Liver (tissue), 9 donors: ENCODE data around the gene MRGPRF. TPM values are rescaled to one million over a fixed set of nuclear protein-coding genes. Genes with fewer than 3 reads are reported as not detected.

Experiments
- DNase-seq: peaks from one replicate; pipeline ENCODE4 v3.0.0-alpha.2; 2017; ENCODE audit warnings: low spot score
- H3K27ac ChIP-seq, 2 donors: one replicate each; pipeline ENCODE4 v1.7.0; 2013; ENCODE audit warnings: inconsistent platforms in 2 of 2, low read length in 2 of 2, control low read depth in 1 of 2, low read depth in 1 of 2, mild to moderate bottlenecking in 1 of 2
- H3K27me3 ChIP-seq, 4 donors: one replicate each; pipeline versions ENCODE4 v1.6.1 to v1.7.0; 2013; ENCODE audit warnings: low read length in 3 of 4, inconsistent platforms in 1 of 4, mild to moderate bottlenecking in 1 of 4, moderate library complexity in 1 of 4; ENCODE audit not compliant: control insufficient read depth in 4 of 4, insufficient read depth in 4 of 4
- H3K36me3 ChIP-seq, 4 donors: one replicate each; pipeline versions ENCODE4 v1.6.1 to v1.7.0; 2013; ENCODE audit warnings: low read length in 3 of 4, mild to moderate bottlenecking in 3 of 4, low read depth in 1 of 4, moderate library complexity in 1 of 4; ENCODE audit not compliant: control insufficient read depth in 4 of 4, insufficient read depth in 3 of 4
- H3K4me1 ChIP-seq, 4 donors: one replicate each; pipeline versions ENCODE4 v1.6.1 to v1.7.0; 2013; ENCODE audit warnings: low read length in 3 of 4, mild to moderate bottlenecking in 3 of 4, moderate library complexity in 1 of 4; ENCODE audit not compliant: control insufficient read depth in 4 of 4, insufficient read depth in 4 of 4
- H3K4me3 ChIP-seq, 3 donors: one replicate each; pipeline versions ENCODE4 v1.6.1 to v1.7.0; 2013; ENCODE audit warnings: low read length in 3 of 3, control low read depth in 1 of 3, low read depth in 1 of 3, mild to moderate bottlenecking in 1 of 3
- H3K9ac ChIP-seq, 2 donors: one replicate each; pipeline ENCODE4 v1.7.0; 2013; ENCODE audit warnings: low read length in 2 of 2, mild to moderate bottlenecking in 2 of 2, moderate library complexity in 2 of 2, control low read depth in 1 of 2, low read depth in 1 of 2
- H3K9me3 ChIP-seq, 4 donors: one replicate each; pipeline versions ENCODE4 v1.6.1 to v1.7.0; 2013; ENCODE audit warnings: low read length in 3 of 4; ENCODE audit not compliant: control insufficient read depth in 4 of 4
- ATF3 ChIP-seq: IDR thresholded peaks from 2 replicates; pipeline ENCODE4 v1.6.1; 2016; ENCODE audit warnings: antibody characterized with exemption
- CTCF ChIP-seq: fragments of 150-350 bp; IDR thresholded peaks from 2 replicates; pipeline ENCODE4 v1.5.1; 2017; ENCODE audit warnings: improper control_type of control experiment, low read depth, low read length; ENCODE audit not compliant: missing input control
- EGR1 ChIP-seq, 2 donors: IDR thresholded peaks; 2 replicates each; pipeline ENCODE4 v1.6.1; 2016 to 2018; ENCODE audit warnings: antibody characterized with exemption in 2 of 2, low read depth in 2 of 2
- FOXA1 ChIP-seq: IDR thresholded peaks from 2 replicates; pipeline ENCODE4 v1.6.1; 2016; ENCODE audit warnings: antibody characterized with exemption
- FOXA2 ChIP-seq: IDR thresholded peaks from 2 replicates; pipeline ENCODE4 v1.6.1; 2016; ENCODE audit warnings: antibody characterized with exemption
- GABPA ChIP-seq, 2 donors: IDR thresholded peaks in 1 of 2; conservative IDR thresholded peaks in 1 of 2; 2 replicates each; pipeline ENCODE4 v1.6.1; 2016; ENCODE audit warnings: antibody characterized with exemption in 2 of 2, mild to moderate bottlenecking in 1 of 2, moderate library complexity in 1 of 2
- HNF4G ChIP-seq: IDR thresholded peaks from 2 replicates; pipeline ENCODE4 v1.6.1; 2016; ENCODE audit warnings: antibody characterized with exemption
- JUND ChIP-seq, 2 donors: IDR thresholded peaks; 2 replicates each; pipeline ENCODE4 v1.6.1; 2016; ENCODE audit warnings: antibody characterized with exemption in 2 of 2
- MAX ChIP-seq: IDR thresholded peaks from 2 replicates; pipeline ENCODE4 v1.6.1; 2016; ENCODE audit warnings: antibody characterized with exemption
- NR2F2 ChIP-seq: IDR thresholded peaks from 2 replicates; pipeline ENCODE4 v1.6.1; 2016; ENCODE audit warnings: antibody characterized with exemption
- RAD21 ChIP-seq, 2 donors: IDR thresholded peaks; 2 replicates each; pipeline ENCODE4 v1.6.1; 2016; ENCODE audit warnings: antibody characterized with exemption in 2 of 2, mild to moderate bottlenecking in 2 of 2
- REST ChIP-seq: IDR thresholded peaks from 2 replicates; pipeline ENCODE4 v1.6.1; 2016; ENCODE audit warnings: antibody characterized with exemption, mild to moderate bottlenecking
- RXRA ChIP-seq, 2 donors: IDR thresholded peaks; 2 replicates each; pipeline ENCODE4 v1.6.1; 2017 to 2018; ENCODE audit warnings: antibody characterized with exemption in 2 of 2, mild to moderate bottlenecking in 1 of 2
- SP1 ChIP-seq: IDR thresholded peaks from 2 replicates; pipeline ENCODE4 v1.6.1; 2018; ENCODE audit warnings: antibody characterized with exemption, mild to moderate bottlenecking
- TAF1 ChIP-seq: conservative IDR thresholded peaks from 2 replicates; pipeline ENCODE4 v1.6.1; 2016; ENCODE audit warnings: antibody characterized with exemption, mild to moderate bottlenecking
- YY1 ChIP-seq: IDR thresholded peaks from 2 replicates; pipeline ENCODE4 v1.6.1; 2016; ENCODE audit warnings: antibody characterized with exemption, mild to moderate bottlenecking
- ZBTB33 ChIP-seq: IDR thresholded peaks from 2 replicates; pipeline ENCODE4 v1.6.1; 2016; ENCODE audit warnings: antibody characterized with exemption
- WGBS: extraction: QIAGEN DNeasy Blood & Tissue Kit; methylation state at CpG from one replicate; pipeline ENCODE4 v1.1.7; 2013; 5-methylcytosine and 5-hydroxymethylcytosine counted together
- polyA plus RNA-seq, 2 donors: library from polyadenylated mRNA; stranded (reverse) in 1 of 2; unstranded in 1 of 2; fragments of 200-250 nt in 1 of 2; fragments of >200 nt in 1 of 2; fragmentation: Nextera tagmentation in 1 of 2; extraction: Ambion mirVana in 1 of 2; gene quantifications; one replicate each; pipeline versions ENCODE4 v1.2.1 to v1.2.3, GENCODE V29; 2013 to 2015
- total RNA-seq, 2 donors: library from RNA; depleted of rRNA; stranded (reverse); fragments of >200 nt; gene quantifications; one replicate each; pipeline ENCODE4 v1.2.3, GENCODE V29; 2014
- donor health status: healthy.
- donor health status: healthy.
- donor health status: healthy.
- donor health status: healthy.
- donor health status: healthy.

MRGPRF gene
- total and polyA plus RNA-seq, 4 donors, result 1.1 to 4.8 (median 2.5) TPM

GRCh38 chr11:69007975-69008381 lies 5.1 kb downstream of the MRGPRF start (continued):
- peak; percentile 48 to 51 for TF ChIP-seq RAD21 (IDR thresholded peaks at IDR 0.05)
- TF ChIP-seq JUND (IDR thresholded peaks at IDR 0.05), result peak; percentile 31 to 55

- no peaks in the 10 kb centered on the region for H3K9me3 ChIP-seq
- peak overlapping the region; percentile 70 to 90 for H3K27ac ChIP-seq
- TF ChIP-seq CTCF, result no peak
- TF ChIP-seq NR2F2, result no peak
- no peak for TF ChIP-seq GABPA (IDR thresholded peaks at IDR 0.05 in 1 of 2, conservative IDR thresholded peaks at IDR 0.05 in 1 of 2)
- no peak for TF ChIP-seq RAD21 (IDR thresholded peaks at IDR 0.05)
- TF ChIP-seq HNF4G, result no peak
- TF ChIP-seq ZBTB33, result no peak
- no peak for TF ChIP-seq YY1
- no peak for TF ChIP-seq FOXA1
- no peak for TF ChIP-seq JUND (IDR thresholded peaks at IDR 0.05)
- TF ChIP-seq REST, result no peak
- no peak for TF ChIP-seq ATF3
- TF ChIP-seq EGR1 (IDR thresholded peaks at IDR 0.05; ENCODE audit: low read depth in 2 of 2), result no peak
- TF ChIP-seq RXRA (IDR thresholded peaks at IDR 0.05), result no peak
- TF ChIP-seq MAX, result no peak
- no peak for TF ChIP-seq SP1
- TF ChIP-seq FOXA2, result no peak
- no peak for TF ChIP-seq TAF1
- 81% methylated on average over 12 of the region's 12 CpGs for WGBS
- H3K9ac ChIP-seq, result no peak overlapping the region
- peak; percentile 19 for DNase-seq
- H3K36me3 ChIP-seq, result no peaks in the 10 kb centered on the region
- peaks cover 29 to 51% (median 45%) of the 10 kb centered on the region in 4 donors for H3K4me1 ChIP-seq
- H3K27me3 ChIP-seq, result no peaks in the 10 kb centered on the region
- H3K4me3 ChIP-seq, result no peak overlapping the region
Measured at GRCh38 chr11:69006816-69007215, 6.2 kb downstream of the MRGPRF start.
